ENCODE data around the gene RASGEF1B.

DNA sequence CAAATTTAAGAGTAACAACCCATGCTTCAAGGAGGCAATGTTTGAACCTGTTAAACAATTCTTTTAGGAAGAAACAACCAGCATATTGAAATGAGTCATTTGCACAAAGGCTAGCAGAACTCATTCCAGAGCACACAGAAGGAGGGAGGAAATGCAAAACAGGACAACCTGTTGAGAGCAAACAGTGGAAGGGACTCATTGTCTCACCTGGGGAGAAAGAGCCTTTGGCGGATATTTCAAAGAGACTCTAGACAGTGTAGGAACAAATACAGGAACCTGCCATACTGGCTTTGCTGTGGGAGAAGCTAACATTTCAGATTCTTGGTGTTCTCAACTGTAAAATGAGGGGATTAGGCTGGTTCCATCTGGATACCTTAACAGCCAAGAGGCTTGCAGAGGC is 14.8 kb upstream of the RASGEF1B start:
- TF ChIP-seq, protein P1, sequence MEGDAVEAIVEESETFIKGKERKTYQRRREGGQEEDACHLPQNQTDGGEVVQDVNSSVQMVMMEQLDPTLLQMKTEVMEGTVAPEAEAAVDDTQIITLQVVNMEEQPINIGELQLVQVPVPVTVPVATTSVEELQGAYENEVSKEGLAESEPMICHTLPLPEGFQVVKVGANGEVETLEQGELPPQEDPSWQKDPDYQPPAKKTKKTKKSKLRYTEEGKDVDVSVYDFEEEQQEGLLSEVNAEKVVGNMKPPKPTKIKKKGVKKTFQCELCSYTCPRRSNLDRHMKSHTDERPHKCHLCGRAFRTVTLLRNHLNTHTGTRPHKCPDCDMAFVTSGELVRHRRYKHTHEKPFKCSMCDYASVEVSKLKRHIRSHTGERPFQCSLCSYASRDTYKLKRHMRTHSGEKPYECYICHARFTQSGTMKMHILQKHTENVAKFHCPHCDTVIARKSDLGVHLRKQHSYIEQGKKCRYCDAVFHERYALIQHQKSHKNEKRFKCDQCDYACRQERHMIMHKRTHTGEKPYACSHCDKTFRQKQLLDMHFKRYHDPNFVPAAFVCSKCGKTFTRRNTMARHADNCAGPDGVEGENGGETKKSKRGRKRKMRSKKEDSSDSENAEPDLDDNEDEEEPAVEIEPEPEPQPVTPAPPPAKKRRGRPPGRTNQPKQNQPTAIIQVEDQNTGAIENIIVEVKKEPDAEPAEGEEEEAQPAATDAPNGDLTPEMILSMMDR (IDR thresholded peaks at IDR 0.05; ENCODE audit: low read depth, low read length) = no peak
- TF ChIP-seq EZH2phosphoT487 (IDR thresholded peaks at IDR 0.05; ENCODE audit: low read depth) = no peak
